ENCODE measurements around the gene SERINC2.

The SERINC2 gene

GRCh38 chr1:31483012-31483946 is 70.3 kb downstream of the SERINC2 start:
- no peak overlapping the region for H3K27ac ChIP-seq (replicated peaks; ENCODE audit: low read length)
- H3K18ac ChIP-seq (ENCODE audit: low read length) = no peak overlapping the region
- H2BK15ac ChIP-seq (ENCODE audit: low read length) = no peak overlapping the region
- H3K4me2 ChIP-seq (ENCODE audit: insufficient read depth, low read length, poor library complexity, severe bottlenecking) = no peak overlapping the region
- H2BK120ac ChIP-seq (ENCODE audit: low read depth, low read length) = no peak overlapping the region
- peaks cover 0 to 7% of the 10 kb centered on the region in 2 donors for H3K4me1 ChIP-seq (ENCODE audit: control insufficient read depth in 2 of 2, insufficient read depth in 1 of 2, low read depth in 1 of 2, low read length in 2 of 2)
- WGBS, 2 donors (ENCODE audit: extremely low coverage in 2 of 2, insufficient read length in 2 of 2, insufficient replicate concordance in 1 of 2) = no CpG with 5 or more reads among the region's 13 CpGs
- no peaks in the 10 kb centered on the region for H3K36me3 ChIP-seq (replicated peaks in 1 of 2; ENCODE audit: control insufficient read depth in 2 of 2, insufficient read depth in 2 of 2, low read length in 2 of 2)
- H3K9me3 ChIP-seq (replicated peaks in 1 of 2; ENCODE audit: control insufficient read depth in 2 of 2, insufficient read depth in 1 of 2, low read depth in 1 of 2, low read length in 2 of 2) = peaks cover 0 to 3% of the 10 kb centered on the region in 2 donors
- H2AK5ac ChIP-seq (ENCODE audit: low read depth, low read length) = no peak overlapping the region
- no peak overlapping the region for H4K91ac ChIP-seq (ENCODE audit: low read depth, low read length, poor library complexity)
- H3K27me3 ChIP-seq (ENCODE audit: control insufficient read depth in 3 of 3, insufficient read depth in 3 of 3, low read depth in 1 of 3, low read length in 3 of 3) = peaks cover 0 to 9% (median 0%) of the 10 kb centered on the region in 3 experiments
- no peaks in the 10 kb centered on the region for H3K79me1 ChIP-seq (ENCODE audit: low read depth, low read length)
- H2AFZ ChIP-seq (ENCODE audit: low read length) = no peak overlapping the region
- no peak overlapping the region for H2BK12ac ChIP-seq (ENCODE audit: low read length)
- no peak overlapping the region for H3K23ac ChIP-seq (ENCODE audit: low read depth, low read length, poor library complexity)
- no peak overlapping the region for H3K4me3 ChIP-seq (ENCODE audit: low read length in 2 of 2)
- no peak overlapping the region for H3K4ac ChIP-seq (ENCODE audit: low read length)
- DNase-seq (ENCODE audit: low spot score) = no peak
- H4K8ac ChIP-seq (ENCODE audit: low read depth, low read length) = no peak overlapping the region
- H2BK5ac ChIP-seq (ENCODE audit: low read length) = no peak overlapping the region
- H3K9ac ChIP-seq (ENCODE audit: low read depth, low read length, poor library complexity) = no peak overlapping the region
- no peak overlapping the region for H3K14ac ChIP-seq (ENCODE audit: low read length)
